HCT116 (cell line): ENCODE measurements around the gene PIAS3. TPM values are rescaled to one million over a fixed set of nuclear protein-coding genes. Genes with fewer than 3 reads are reported as not detected.

Experiments used
- ATF3 ChIP-seq: IDR thresholded peaks from 2 replicates; pipeline ENCODE4 v1.6.1; 2012
- ELF1 ChIP-seq: IDR thresholded peaks from 2 replicates; pipeline ENCODE4 v1.6.1; 2012; ENCODE audit warnings: low read depth, borderline replicate concordance
- EZH2 ChIP-seq: fragments of 200-600 bp; sonication (generic); IDR thresholded peaks from 2 replicates; pipeline ENCODE4 v1.6.1; 2017; ENCODE audit warnings: antibody characterized with exemption, mixed run types
- EZH2phosphoT487 ChIP-seq: fragments of 200-600 bp; IDR thresholded peaks from 2 replicates; pipeline ENCODE4 v1.6.1; 2018; ENCODE audit warnings: antibody characterized with exemption, borderline replicate concordance
- JUND ChIP-seq: IDR thresholded peaks from 2 replicates; pipeline ENCODE4 v1.6.1; 2012
- YY1 ChIP-seq: IDR thresholded peaks from 2 replicates; pipeline ENCODE4 v1.6.1; 2011; ENCODE audit warnings: low read length, low read depth, moderate library complexity, mild to moderate bottlenecking; ENCODE audit not compliant: insufficient replicate concordance; ENCODE audit errors: extremely low read depth
- ZNF274 ChIP-seq: fragments of 200-500 bp; sonication (Bioruptor generic); IDR thresholded peaks from 2 replicates; pipeline ENCODE4 v1.6.1; 2014; ENCODE audit warnings: mild to moderate bottlenecking, low read depth, low read length, inconsistent platforms
- microRNA-seq: library from miRNA; unstranded; fragments of <30 nt; microRNA quantifications from one replicate; pipeline ENCODE4, GENCODE V29; 2016; ENCODE audit warnings: borderline number of aligned reads
- total RNA-seq: library from RNA; stranded (reverse); gene quantifications from one replicate; pipeline ENCODE4 v1.2.1, GENCODE V29; 2021; ENCODE audit not compliant: unreplicated experiment
- TF ChIP-seq, protein P1 (sequence below): IDR thresholded peaks from 2 replicates; pipeline ENCODE4 v1.6.1; 2012; ENCODE audit warnings: low read depth

Gene PIAS3
- total RNA-seq, 1 experiment from 2014 or later: 31.2 TPM

DNA sequence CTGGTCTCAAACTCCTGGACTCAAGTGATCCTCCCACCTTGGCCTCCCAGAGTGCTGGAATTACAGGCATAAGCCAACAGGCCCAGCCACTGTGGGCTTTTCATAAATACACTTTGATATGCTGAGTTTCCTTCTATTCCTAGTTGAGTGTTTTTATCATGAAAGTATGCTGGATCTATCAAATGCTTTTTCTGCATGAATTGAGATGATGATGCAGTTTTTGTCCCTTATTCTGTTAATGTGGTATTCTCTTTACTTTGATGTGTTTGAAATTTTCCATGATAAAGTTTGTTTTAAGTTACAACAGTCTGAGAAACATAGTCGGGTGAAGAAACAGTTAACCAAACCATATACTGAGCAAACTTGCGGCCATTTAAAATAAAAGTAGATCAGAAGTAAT is 59.1 kb downstream of the PIAS3 start (continued):
- TF ChIP-seq, protein P1, sequence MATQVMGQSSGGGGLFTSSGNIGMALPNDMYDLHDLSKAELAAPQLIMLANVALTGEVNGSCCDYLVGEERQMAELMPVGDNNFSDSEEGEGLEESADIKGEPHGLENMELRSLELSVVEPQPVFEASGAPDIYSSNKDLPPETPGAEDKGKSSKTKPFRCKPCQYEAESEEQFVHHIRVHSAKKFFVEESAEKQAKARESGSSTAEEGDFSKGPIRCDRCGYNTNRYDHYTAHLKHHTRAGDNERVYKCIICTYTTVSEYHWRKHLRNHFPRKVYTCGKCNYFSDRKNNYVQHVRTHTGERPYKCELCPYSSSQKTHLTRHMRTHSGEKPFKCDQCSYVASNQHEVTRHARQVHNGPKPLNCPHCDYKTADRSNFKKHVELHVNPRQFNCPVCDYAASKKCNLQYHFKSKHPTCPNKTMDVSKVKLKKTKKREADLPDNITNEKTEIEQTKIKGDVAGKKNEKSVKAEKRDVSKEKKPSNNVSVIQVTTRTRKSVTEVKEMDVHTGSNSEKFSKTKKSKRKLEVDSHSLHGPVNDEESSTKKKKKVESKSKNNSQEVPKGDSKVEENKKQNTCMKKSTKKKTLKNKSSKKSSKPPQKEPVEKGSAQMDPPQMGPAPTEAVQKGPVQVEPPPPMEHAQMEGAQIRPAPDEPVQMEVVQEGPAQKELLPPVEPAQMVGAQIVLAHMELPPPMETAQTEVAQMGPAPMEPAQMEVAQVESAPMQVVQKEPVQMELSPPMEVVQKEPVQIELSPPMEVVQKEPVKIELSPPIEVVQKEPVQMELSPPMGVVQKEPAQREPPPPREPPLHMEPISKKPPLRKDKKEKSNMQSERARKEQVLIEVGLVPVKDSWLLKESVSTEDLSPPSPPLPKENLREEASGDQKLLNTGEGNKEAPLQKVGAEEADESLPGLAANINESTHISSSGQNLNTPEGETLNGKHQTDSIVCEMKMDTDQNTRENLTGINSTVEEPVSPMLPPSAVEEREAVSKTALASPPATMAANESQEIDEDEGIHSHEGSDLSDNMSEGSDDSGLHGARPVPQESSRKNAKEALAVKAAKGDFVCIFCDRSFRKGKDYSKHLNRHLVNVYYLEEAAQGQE: no peak
- TF ChIP-seq ATF3 (no peak), ELF1 (no peak), ZNF274 (no peak), JUND (no peak), EZH2phosphoT487 (no peak), YY1 (no peak), EZH2 (no peak)
- TF ChIP-seq, all 23 proteins: peak for 0

Small RNAs within 50 kb of the gene (microRNA-seq; reads per million reads assigned to microRNA genes)
- not detected for gene MIR6736

Other genes with a start within 250 kb of the PIAS3 start
- 0.27 TPM for gene PDZK1, start 151.7 kb downstream of the PIAS3 start, total RNA-seq
- not detected for gene CD160, start 139.6 kb downstream of the PIAS3 start, total RNA-seq
- 9.5 TPM for gene RNF115, start 35.0 kb downstream of the PIAS3 start, total RNA-seq
- 25.4 TPM for gene POLR3C, start 34.9 kb downstream of the PIAS3 start, total RNA-seq
- gene NUDT17, start 13.5 kb downstream of the PIAS3 start, total RNA-seq: 1.8 TPM
- gene ANKRD35, start 26.8 kb upstream of the PIAS3 start, total RNA-seq: not detected
- gene ITGA10, start 51.0 kb upstream of the PIAS3 start, total RNA-seq: 0.86 TPM
- 20.9 TPM for gene PEX11B, start 59.6 kb upstream of the PIAS3 start, total RNA-seq
- 195 TPM for gene RBM8A, start 68.4 kb upstream of the PIAS3 start, total RNA-seq
- gene LIX1L, start 98.9 kb upstream of the PIAS3 start, total RNA-seq: 12.4 TPM
- 1.1 TPM for gene ANKRD34A, start 105.5 kb upstream of the PIAS3 start, total RNA-seq
- 17.9 TPM for gene POLR3GL, start 105.6 kb upstream of the PIAS3 start, total RNA-seq
- gene TXNIP, start 137.5 kb upstream of the PIAS3 start, total RNA-seq: 2.5 TPM
- not detected for gene HJV, start 162.7 kb upstream of the PIAS3 start, total RNA-seq